Erythroblast (primary cell): ENCODE measurements around the gene ADAMTSL1.

ENCODE experiments used
- GATA1 ChIP-seq: IDR thresholded peaks from 2 replicates; pipeline ENCODE4 v1.6.1; 2011; ENCODE audit warnings: low read depth, mild to moderate bottlenecking, control low read depth, low read length, moderate library complexity
- POLR2A ChIP-seq: IDR thresholded peaks from 2 replicates; pipeline ENCODE4 v1.6.1; 2011; ENCODE audit warnings: mild to moderate bottlenecking, low read length

DNA sequence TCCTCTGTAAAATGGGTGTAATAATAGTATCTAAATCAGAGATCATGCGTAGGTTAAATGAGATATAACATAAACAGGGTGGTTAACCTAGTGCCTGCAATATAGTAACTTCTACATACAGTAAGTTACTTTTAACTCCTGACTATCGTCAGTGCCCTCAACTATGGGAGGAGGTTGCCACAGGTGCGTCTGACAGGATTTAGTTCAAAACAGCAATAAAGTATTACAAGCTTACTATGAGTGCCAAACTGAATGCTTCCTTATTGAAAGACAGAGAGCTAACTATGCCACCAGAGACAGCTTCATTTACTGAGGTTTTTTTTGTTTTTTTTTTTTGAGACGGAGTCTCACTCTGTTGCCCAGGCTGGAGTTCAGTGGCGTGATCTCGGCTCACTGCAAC, 209.0 kb downstream of the ADAMTSL1 start:
- TF ChIP-seq POLR2A (no peak), GATA1 (no peak)
